ENCODE measurements around the gene ZFAND2B. TPM values are rescaled to one million over a fixed set of nuclear protein-coding genes. Genes with fewer than 3 reads are reported as not detected.

Gene ZFAND2B
- polyA plus RNA-seq (2012; ENCODE audit: missing spikeins) = 21.2 TPM

GRCh38 chr2:219206328-219207133 is at the start of gene ZFAND2B:
Gene ZFAND2B, plus strand, starts transcription at chr2:219206782. Its CDS starts 206 bp downstream, at chr2:219206988.
- TF ChIP-seq POLR2AphosphoS5 (IDR thresholded peaks at IDR 0.05; ENCODE audit: low read depth, low read length) (peak; percentile 95), POLR2A (IDR thresholded peaks at IDR 0.05; ENCODE audit: low read depth, low read length) (peak; percentile 98), TAF1 (IDR thresholded peaks at IDR 0.05; ENCODE audit: borderline replicate concordance, low read depth, low read length) (peak; percentile 87)
- DNase-seq (ENCODE audit: insufficient read length) = peak; percentile 99
- peak; percentile 93 for FAIRE-seq

GRCh38 chr2:219157396-219157795 is 49.2 kb upstream of the ZFAND2B start:
- TF ChIP-seq TAF1 (IDR thresholded peaks at IDR 0.05; ENCODE audit: borderline replicate concordance, low read depth, low read length) (no peak), POLR2AphosphoS5 (IDR thresholded peaks at IDR 0.05; ENCODE audit: low read depth, low read length) (no peak), POLR2A (IDR thresholded peaks at IDR 0.05; ENCODE audit: low read depth, low read length) (no peak)
- FAIRE-seq = no peak

GRCh38 chr2:219158025-219158424 is 48.6 kb upstream of the ZFAND2B start:
- no peak for DNase-seq (ENCODE audit: insufficient read length)
- no peak for TF ChIP-seq TAF1 (IDR thresholded peaks at IDR 0.05; ENCODE audit: borderline replicate concordance, low read depth, low read length)
- no peak for TF ChIP-seq POLR2AphosphoS5 (IDR thresholded peaks at IDR 0.05; ENCODE audit: low read depth, low read length)
- no peak for TF ChIP-seq POLR2A (IDR thresholded peaks at IDR 0.05; ENCODE audit: low read depth, low read length)
- FAIRE-seq = no peak

More at GRCh38 chr2:219157396-219157795, 49.2 kb upstream of the ZFAND2B start:
- DNase-seq (ENCODE audit: insufficient read length) = no peak

- DNase-seq (ENCODE audit: insufficient read length) (no peak), FAIRE-seq (no peak)
- TF ChIP-seq POLR2AphosphoS5 (IDR thresholded peaks at IDR 0.05; ENCODE audit: low read depth, low read length) (no peak), POLR2A (IDR thresholded peaks at IDR 0.05; ENCODE audit: low read depth, low read length) (no peak), TAF1 (IDR thresholded peaks at IDR 0.05; ENCODE audit: borderline replicate concordance, low read depth, low read length) (no peak)
Measured at GRCh38 chr2:219158586-219158985, 48.0 kb upstream of the ZFAND2B start.

GRCh38 chr2:219159771-219160185 is 46.8 kb upstream of the ZFAND2B start:
- FAIRE-seq = no peak
- TF ChIP-seq POLR2AphosphoS5 (IDR thresholded peaks at IDR 0.05; ENCODE audit: low read depth, low read length) (no peak), TAF1 (IDR thresholded peaks at IDR 0.05; ENCODE audit: borderline replicate concordance, low read depth, low read length) (no peak), POLR2A (IDR thresholded peaks at IDR 0.05; ENCODE audit: low read depth, low read length) (no peak)
- DNase-seq (ENCODE audit: insufficient read length) = no peak

GRCh38 chr2:219160186-219161017 is 46.2 kb upstream of the ZFAND2B start, which contains the start of gene NHEJ1:
Gene NHEJ1, minus strand, starts transcription at chr2:219160815. Its CDS starts 2,453 bp downstream, at chr2:219158362.
- peak; percentile 95 for DNase-seq (ENCODE audit: insufficient read length)
- FAIRE-seq = peak; percentile 91
- no peak for TF ChIP-seq TAF1 (IDR thresholded peaks at IDR 0.05; ENCODE audit: borderline replicate concordance, low read depth, low read length)
- peak; percentile 78 for TF ChIP-seq POLR2A (IDR thresholded peaks at IDR 0.05; ENCODE audit: low read depth, low read length)
- TF ChIP-seq POLR2AphosphoS5 (IDR thresholded peaks at IDR 0.05; ENCODE audit: low read depth, low read length) = peak; percentile 81

- TF ChIP-seq POLR2A (IDR thresholded peaks at IDR 0.05; ENCODE audit: low read depth, low read length) = no peak
- no peak for TF ChIP-seq POLR2AphosphoS5 (IDR thresholded peaks at IDR 0.05; ENCODE audit: low read depth, low read length)
- TF ChIP-seq TAF1 (IDR thresholded peaks at IDR 0.05; ENCODE audit: borderline replicate concordance, low read depth, low read length) = no peak
- FAIRE-seq (no peak), DNase-seq (ENCODE audit: insufficient read length) (no peak)
Measured at GRCh38 chr2:219161097-219161496, 45.5 kb upstream of the ZFAND2B start.

GRCh38 chr2:219163156-219163555 is 43.4 kb upstream of the ZFAND2B start:
- DNase-seq (ENCODE audit: insufficient read length) (no peak), FAIRE-seq (no peak)
- TF ChIP-seq POLR2AphosphoS5 (IDR thresholded peaks at IDR 0.05; ENCODE audit: low read depth, low read length) (no peak), TAF1 (IDR thresholded peaks at IDR 0.05; ENCODE audit: borderline replicate concordance, low read depth, low read length) (no peak), POLR2A (IDR thresholded peaks at IDR 0.05; ENCODE audit: low read depth, low read length) (no peak)

- TF ChIP-seq TAF1 (IDR thresholded peaks at IDR 0.05; ENCODE audit: borderline replicate concordance, low read depth, low read length) (no peak), POLR2AphosphoS5 (IDR thresholded peaks at IDR 0.05; ENCODE audit: low read depth, low read length) (no peak), POLR2A (IDR thresholded peaks at IDR 0.05; ENCODE audit: low read depth, low read length) (no peak)
- FAIRE-seq (no peak), DNase-seq (ENCODE audit: insufficient read length) (no peak)
Measured at GRCh38 chr2:219165058-219165911, 41.3 kb upstream of the ZFAND2B start.

GRCh38 chr2:219167997-219168396 is 38.6 kb upstream of the ZFAND2B start:
- DNase-seq (ENCODE audit: insufficient read length) (no peak), FAIRE-seq (no peak)
- TF ChIP-seq TAF1 (IDR thresholded peaks at IDR 0.05; ENCODE audit: borderline replicate concordance, low read depth, low read length) (no peak), POLR2A (IDR thresholded peaks at IDR 0.05; ENCODE audit: low read depth, low read length) (no peak), POLR2AphosphoS5 (IDR thresholded peaks at IDR 0.05; ENCODE audit: low read depth, low read length) (no peak)
